ENCODE data around the gene EXOC4. TPM values are rescaled to one million over a fixed set of nuclear protein-coding genes. Genes with fewer than 3 reads are reported as not detected.

Gene EXOC4
- total RNA-seq, 1 donor from 2014 or later, result 51.6 TPM

DNA sequence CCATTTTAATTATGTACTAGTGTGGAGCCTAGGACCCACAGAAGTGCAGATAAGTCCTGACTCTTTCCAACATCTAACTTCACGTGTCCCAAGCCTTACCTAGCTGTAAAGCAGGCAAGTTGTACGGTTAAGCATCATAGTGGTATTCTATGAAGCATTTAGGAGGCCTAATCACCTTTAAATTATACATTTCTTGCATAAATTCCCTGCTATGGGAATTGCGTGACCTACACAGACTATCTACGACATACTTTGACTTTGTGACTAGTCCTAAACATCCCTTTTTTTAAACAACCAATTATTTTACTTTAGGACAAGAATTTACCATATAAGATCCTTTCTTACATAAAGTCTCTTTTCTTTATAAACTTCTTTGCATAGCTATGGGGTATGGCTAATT, 836.6 kb downstream of the EXOC4 start:
- Histone ChIP-seq H3K27me3 (ENCODE audit: control insufficient read depth, insufficient read depth, low read length) (no peaks in the 10 kb centered on the region), H3K36me3 (ENCODE audit: control insufficient read depth, insufficient read depth, low read length) (no peaks in the 10 kb centered on the region), H3K4me3 (ENCODE audit: low read depth, low read length) (no peak overlapping the region)
- no peak for TF ChIP-seq CTCF (IDR thresholded peaks at IDR 0.05; ENCODE audit: insufficient read depth, low read length, poor library complexity, severe bottlenecking)
- DNase-seq (ENCODE audit: low read depth), result no peak

DNA sequence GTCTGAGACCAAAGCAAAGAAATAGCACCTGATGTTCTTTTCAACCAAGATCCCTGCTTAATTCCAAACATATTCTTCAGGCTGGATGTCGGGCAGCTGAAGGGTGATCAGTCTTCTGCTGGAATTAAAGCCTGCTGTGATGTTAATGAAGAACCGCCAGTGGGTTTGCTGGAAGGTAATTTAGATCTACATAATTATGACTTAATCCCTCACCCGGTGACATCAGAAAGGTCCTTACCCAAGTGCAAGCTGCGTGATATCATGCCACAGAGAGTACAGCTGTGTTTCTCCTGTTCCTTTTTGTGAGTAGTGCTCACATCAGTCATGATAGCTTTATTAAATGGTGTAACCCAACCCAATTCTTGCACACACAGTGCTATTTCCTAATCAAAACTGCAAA, 845.2 kb downstream of the EXOC4 start:
- Histone ChIP-seq H3K4me3 (ENCODE audit: low read depth, low read length) (no peak overlapping the region), H3K36me3 (ENCODE audit: control insufficient read depth, insufficient read depth, low read length) (no peaks in the 10 kb centered on the region), H3K27me3 (ENCODE audit: control insufficient read depth, insufficient read depth, low read length) (no peaks in the 10 kb centered on the region)
- no peak for DNase-seq (ENCODE audit: low read depth)
- no peak for TF ChIP-seq CTCF (IDR thresholded peaks at IDR 0.05; ENCODE audit: insufficient read depth, low read length, poor library complexity, severe bottlenecking)

GRCh38 chr7:134101716-134102115, 848.8 kb downstream of the EXOC4 start:
- H3K36me3 ChIP-seq (ENCODE audit: control insufficient read depth, insufficient read depth, low read length), result no peaks in the 10 kb centered on the region
- H3K4me3 ChIP-seq (ENCODE audit: low read depth, low read length), result no peak overlapping the region
- DNase-seq (ENCODE audit: low read depth), result no peak
- no peaks in the 10 kb centered on the region for H3K27me3 ChIP-seq (ENCODE audit: control insufficient read depth, insufficient read depth, low read length)
- TF ChIP-seq CTCF (IDR thresholded peaks at IDR 0.05; ENCODE audit: insufficient read depth, low read length, poor library complexity, severe bottlenecking), result no peak

DNA sequence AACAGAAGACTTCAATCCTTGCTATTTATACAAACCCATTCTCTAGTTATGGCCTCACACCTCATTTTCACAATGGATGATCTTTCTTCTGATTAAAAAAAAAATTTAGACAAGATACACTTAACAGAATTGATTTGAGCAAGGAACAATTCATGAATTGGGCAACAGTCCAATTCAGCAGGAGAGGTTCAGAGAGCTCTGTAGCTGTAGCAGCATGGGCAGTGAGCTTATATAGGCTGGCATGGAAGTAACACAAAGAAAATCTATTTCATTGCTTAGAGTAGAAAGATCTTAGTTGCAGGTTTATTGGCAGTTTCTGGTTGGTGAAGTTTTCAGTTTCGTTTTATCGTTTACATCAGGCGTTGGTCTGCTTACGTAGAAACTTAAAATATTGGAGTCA, 851.3 kb downstream of the EXOC4 start:
- no peak overlapping the region for H3K4me3 ChIP-seq (ENCODE audit: low read depth, low read length)
- DNase-seq (ENCODE audit: low read depth), result no peak
- TF ChIP-seq CTCF (IDR thresholded peaks at IDR 0.05; ENCODE audit: insufficient read depth, low read length, poor library complexity, severe bottlenecking), result no peak
- H3K36me3 ChIP-seq (ENCODE audit: control insufficient read depth, insufficient read depth, low read length), result no peaks in the 10 kb centered on the region
- no peaks in the 10 kb centered on the region for H3K27me3 ChIP-seq (ENCODE audit: control insufficient read depth, insufficient read depth, low read length)

GRCh38 chr7:134105841-134106240, 853.0 kb downstream of the EXOC4 start:
- no peak for DNase-seq (ENCODE audit: low read depth)
- Histone ChIP-seq H3K27me3 (ENCODE audit: control insufficient read depth, insufficient read depth, low read length) (no peaks in the 10 kb centered on the region), H3K4me3 (ENCODE audit: low read depth, low read length) (no peak overlapping the region), H3K36me3 (ENCODE audit: control insufficient read depth, insufficient read depth, low read length) (no peaks in the 10 kb centered on the region)
- TF ChIP-seq CTCF (IDR thresholded peaks at IDR 0.05; ENCODE audit: insufficient read depth, low read length, poor library complexity, severe bottlenecking), result no peak

- no peak for DNase-seq (ENCODE audit: low read depth)
- H3K27me3 ChIP-seq (ENCODE audit: control insufficient read depth, insufficient read depth, low read length), result no peaks in the 10 kb centered on the region
- no peak for TF ChIP-seq CTCF (IDR thresholded peaks at IDR 0.05; ENCODE audit: insufficient read depth, low read length, poor library complexity, severe bottlenecking)
- H3K4me3 ChIP-seq (ENCODE audit: low read depth, low read length), result no peak overlapping the region
- no peaks in the 10 kb centered on the region for H3K36me3 ChIP-seq (ENCODE audit: control insufficient read depth, insufficient read depth, low read length)
These were observed 855.9 kb downstream of the EXOC4 start for GRCh38 chr7:134108802-134109201.
